Suprapubic skin (tissue), 4 donors: Measurements from ENCODE around the gene ZBTB5. TPM values are rescaled to one million over a fixed set of nuclear protein-coding genes. Genes with fewer than 3 reads are reported as not detected.

Source experiments
- DNase-seq, 2 donors: peaks; one replicate each; pipeline ENCODE4 v3.0.0-alpha.2; 2019; ENCODE audit warnings: low spot score in 2 of 2
- H3K27ac ChIP-seq: fragments of 200-600 bp; sonication (generic); one replicate; pipeline ENCODE4 v1.5.1; 2019
- H3K27me3 ChIP-seq: fragments of 200-600 bp; sonication (generic); one replicate; pipeline ENCODE4 v1.5.1; 2019
- H3K36me3 ChIP-seq: fragments of 200-600 bp; sonication (generic); one replicate; pipeline ENCODE4 v1.5.1; 2019
- H3K4me1 ChIP-seq: fragments of 200-600 bp; sonication (generic); one replicate; pipeline ENCODE4 v1.5.1; 2019
- H3K4me3 ChIP-seq: fragments of 200-600 bp; sonication (generic); one replicate; pipeline ENCODE4 v1.5.1; 2019; ENCODE audit warnings: mild to moderate bottlenecking
- H3K9me3 ChIP-seq: fragments of 200-600 bp; sonication (generic); one replicate; pipeline ENCODE4 v1.5.1; 2019
- EP300 ChIP-seq: sonication (generic); formaldehyde crosslinking; IDR thresholded peaks from one replicate; pipeline ENCODE4 v1.6.1; 2017; ENCODE audit warnings: antibody characterized with exemption
- POLR2A ChIP-seq, 2 donors: fragments of 450-650 bp; IDR thresholded peaks; one replicate each; pipeline ENCODE4 v1.6.1; 2017; ENCODE audit warnings: antibody characterized with exemption in 2 of 2, mild to moderate bottlenecking in 2 of 2, moderate library complexity in 2 of 2
- POLR2AphosphoS5 ChIP-seq, 3 donors: sonication (generic); formaldehyde crosslinking; IDR thresholded peaks; one replicate each; pipeline ENCODE4 v1.6.1; 2017; ENCODE audit warnings: antibody characterized with exemption in 3 of 3
- WGBS: methylation state at CpG from one replicate; pipeline ENCODE4 v1.1.5; 2018; 5-methylcytosine and 5-hydroxymethylcytosine counted together
- total RNA-seq, 4 donors: library from RNA; depleted of rRNA; stranded (reverse); fragments of >200 nt; gene quantifications; one replicate each; pipeline ENCODE4 v1.1.0, GENCODE V29; 2016
- TF ChIP-seq, protein P1 (sequence below), 2 donors: fragments of 200-600 bp in 1 of 2; fragments of 450-650 bp in 1 of 2; sonication (generic) in 1 of 2; IDR thresholded peaks; one replicate each; pipeline ENCODE4 v1.5.1; 2016 to 2019; ENCODE audit warnings: antibody characterized with exemption in 2 of 2, mild to moderate bottlenecking in 1 of 2, moderate library complexity in 1 of 2

The ZBTB5 gene
- total RNA-seq, 4 donors from 2014 or later, result 18.0 to 24.7 (median 23.5) TPM

DNA sequence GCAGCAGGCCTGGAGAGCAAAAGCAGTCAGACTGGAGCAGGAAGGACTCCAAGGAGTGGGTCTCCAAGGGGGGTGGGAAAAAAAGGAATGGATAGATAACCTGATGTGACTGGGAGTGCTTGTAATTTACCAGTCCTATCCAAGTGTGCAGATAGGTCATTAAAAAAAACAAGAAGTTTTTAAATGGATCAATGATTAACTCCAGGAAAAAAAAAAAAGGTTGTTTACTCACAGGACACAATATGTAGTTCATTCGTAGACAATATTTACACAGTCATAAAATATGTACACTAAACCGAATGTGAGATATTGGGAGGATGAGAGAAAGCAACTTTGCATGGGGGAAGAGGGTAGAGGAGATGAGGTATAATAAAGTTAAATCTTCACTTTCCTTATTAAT is 20.4 kb downstream of the ZBTB5 start:
- H3K27me3 ChIP-seq, result no peaks in the 10 kb centered on the region
- TF ChIP-seq, protein P1, sequence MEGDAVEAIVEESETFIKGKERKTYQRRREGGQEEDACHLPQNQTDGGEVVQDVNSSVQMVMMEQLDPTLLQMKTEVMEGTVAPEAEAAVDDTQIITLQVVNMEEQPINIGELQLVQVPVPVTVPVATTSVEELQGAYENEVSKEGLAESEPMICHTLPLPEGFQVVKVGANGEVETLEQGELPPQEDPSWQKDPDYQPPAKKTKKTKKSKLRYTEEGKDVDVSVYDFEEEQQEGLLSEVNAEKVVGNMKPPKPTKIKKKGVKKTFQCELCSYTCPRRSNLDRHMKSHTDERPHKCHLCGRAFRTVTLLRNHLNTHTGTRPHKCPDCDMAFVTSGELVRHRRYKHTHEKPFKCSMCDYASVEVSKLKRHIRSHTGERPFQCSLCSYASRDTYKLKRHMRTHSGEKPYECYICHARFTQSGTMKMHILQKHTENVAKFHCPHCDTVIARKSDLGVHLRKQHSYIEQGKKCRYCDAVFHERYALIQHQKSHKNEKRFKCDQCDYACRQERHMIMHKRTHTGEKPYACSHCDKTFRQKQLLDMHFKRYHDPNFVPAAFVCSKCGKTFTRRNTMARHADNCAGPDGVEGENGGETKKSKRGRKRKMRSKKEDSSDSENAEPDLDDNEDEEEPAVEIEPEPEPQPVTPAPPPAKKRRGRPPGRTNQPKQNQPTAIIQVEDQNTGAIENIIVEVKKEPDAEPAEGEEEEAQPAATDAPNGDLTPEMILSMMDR (IDR thresholded peaks at IDR 0.05), result no peak
- no peak for TF ChIP-seq POLR2AphosphoS5 (IDR thresholded peaks at IDR 0.05)
- TF ChIP-seq POLR2A (IDR thresholded peaks at IDR 0.05), result no peak
- no peak for TF ChIP-seq EP300
- H3K4me3 ChIP-seq, result no peak overlapping the region
- H3K36me3 ChIP-seq, result peaks cover 35% of the 10 kb centered on the region
- WGBS, result 76% methylated on average over 2 of the region's 2 CpGs
- no peak for DNase-seq
- no peaks in the 10 kb centered on the region for H3K9me3 ChIP-seq
- no peak overlapping the region for H3K27ac ChIP-seq
- no peaks in the 10 kb centered on the region for H3K4me1 ChIP-seq

DNA sequence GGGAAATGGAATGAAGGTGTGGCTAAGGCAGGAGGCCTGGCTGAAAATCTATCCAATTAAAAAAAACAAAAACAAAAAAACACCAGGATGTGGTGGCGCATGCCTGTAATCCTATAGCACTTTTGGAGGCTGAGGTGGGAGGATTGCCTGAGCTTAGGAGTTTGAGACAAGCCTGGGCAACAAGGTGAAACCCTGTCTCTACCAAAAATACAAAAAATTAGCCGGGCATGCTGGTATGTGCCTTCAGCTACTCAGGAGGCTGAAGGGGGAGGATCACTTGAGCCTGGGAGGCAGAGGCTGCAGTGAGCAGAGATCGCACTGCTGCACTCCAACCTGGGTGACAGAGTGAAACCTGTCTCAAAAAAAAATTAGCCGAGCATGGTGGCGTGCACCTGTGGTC is 21.7 kb downstream of the ZBTB5 start:
- H3K9me3 ChIP-seq, result no peaks in the 10 kb centered on the region
- no peak overlapping the region for H3K4me3 ChIP-seq
- H3K36me3 ChIP-seq, result peaks cover 40% of the 10 kb centered on the region
- no peaks in the 10 kb centered on the region for H3K27me3 ChIP-seq
- no peaks in the 10 kb centered on the region for H3K4me1 ChIP-seq
- WGBS, result 87% methylated on average over 5 of the region's 5 CpGs
- TF ChIP-seq POLR2AphosphoS5 (IDR thresholded peaks at IDR 0.05) (no peak), POLR2A (IDR thresholded peaks at IDR 0.05) (no peak), EP300 (no peak)
- TF ChIP-seq, protein P1 (IDR thresholded peaks at IDR 0.05), result no peak
- no peak overlapping the region for H3K27ac ChIP-seq
- no peak for DNase-seq

DNA sequence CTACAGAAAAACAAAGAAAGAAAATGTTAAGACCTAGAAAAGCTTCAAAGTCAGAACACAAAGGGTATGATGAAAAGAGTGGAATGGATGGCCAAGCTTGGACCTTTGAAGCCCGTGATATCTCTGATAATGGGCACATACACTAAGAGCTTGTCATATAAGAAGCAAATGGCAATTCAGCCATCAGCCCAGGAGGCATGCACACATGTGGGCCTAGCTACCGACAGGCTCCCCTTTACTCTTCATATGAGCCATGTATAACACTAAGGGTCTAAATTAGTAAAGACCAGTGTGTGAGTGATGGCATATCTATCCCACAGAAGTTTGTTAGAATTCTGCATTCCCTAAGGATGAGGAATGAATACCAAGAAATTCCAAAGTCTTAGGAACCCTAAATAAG is 22.7 kb downstream of the ZBTB5 start:
- no peak for TF ChIP-seq EP300
- TF ChIP-seq POLR2AphosphoS5 (IDR thresholded peaks at IDR 0.05), result no peak
- TF ChIP-seq POLR2A (IDR thresholded peaks at IDR 0.05), result no peak
- TF ChIP-seq, protein P1 (IDR thresholded peaks at IDR 0.05), result no peak
- H3K27ac ChIP-seq, result no peak overlapping the region
- H3K4me3 ChIP-seq, result no peak overlapping the region
- H3K36me3 ChIP-seq, result peaks cover 48% of the 10 kb centered on the region
- DNase-seq, result no peak
- H3K4me1 ChIP-seq, result no peaks in the 10 kb centered on the region
- WGBS, result 87% methylated on average over 2 of the region's 2 CpGs
- no peaks in the 10 kb centered on the region for H3K27me3 ChIP-seq
- no peaks in the 10 kb centered on the region for H3K9me3 ChIP-seq

DNA sequence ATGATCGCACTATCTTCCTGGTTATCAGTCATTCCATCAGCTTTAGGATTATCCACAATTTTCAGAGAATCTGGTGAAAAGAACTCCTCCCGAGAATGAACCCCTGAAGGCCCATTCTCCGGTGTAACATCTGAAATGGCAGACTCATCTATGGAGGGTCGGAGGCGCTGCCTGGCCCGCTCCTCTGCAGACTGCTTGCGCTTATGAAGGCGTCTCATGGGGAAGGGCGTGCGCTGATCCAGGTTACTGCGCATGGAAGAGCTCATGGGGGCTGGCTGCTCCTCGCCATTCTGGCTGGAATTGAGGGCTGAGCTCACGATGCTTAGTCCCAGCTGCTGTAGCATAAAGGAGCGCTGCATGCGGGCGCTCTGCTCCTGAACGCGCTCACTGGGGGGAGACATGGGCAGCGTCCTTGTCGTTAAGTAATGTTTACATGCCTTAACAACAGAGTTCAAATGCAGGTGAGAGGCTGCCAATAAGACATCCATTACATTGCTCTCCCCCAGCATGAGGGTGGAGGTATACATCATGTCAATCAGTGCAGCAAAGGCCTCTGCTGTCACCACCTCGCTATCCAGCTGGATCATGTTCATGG is 23.4 kb downstream of the ZBTB5 start:
- TF ChIP-seq POLR2AphosphoS5 (IDR thresholded peaks at IDR 0.05), result no peak
- TF ChIP-seq POLR2A (IDR thresholded peaks at IDR 0.05), result no peak
- no peak for TF ChIP-seq EP300
- TF ChIP-seq, protein P1 (IDR thresholded peaks at IDR 0.05), result no peak
- WGBS, result 90% methylated on average over 16 of the region's 21 CpGs
- DNase-seq, result no peak
- Histone ChIP-seq H3K9me3 (no peaks in the 10 kb centered on the region), H3K36me3 (peaks cover 55% of the 10 kb centered on the region), H3K4me3 (no peak overlapping the region), H3K4me1 (no peaks in the 10 kb centered on the region), H3K27ac (no peak overlapping the region), H3K27me3 (no peaks in the 10 kb centered on the region)

DNA sequence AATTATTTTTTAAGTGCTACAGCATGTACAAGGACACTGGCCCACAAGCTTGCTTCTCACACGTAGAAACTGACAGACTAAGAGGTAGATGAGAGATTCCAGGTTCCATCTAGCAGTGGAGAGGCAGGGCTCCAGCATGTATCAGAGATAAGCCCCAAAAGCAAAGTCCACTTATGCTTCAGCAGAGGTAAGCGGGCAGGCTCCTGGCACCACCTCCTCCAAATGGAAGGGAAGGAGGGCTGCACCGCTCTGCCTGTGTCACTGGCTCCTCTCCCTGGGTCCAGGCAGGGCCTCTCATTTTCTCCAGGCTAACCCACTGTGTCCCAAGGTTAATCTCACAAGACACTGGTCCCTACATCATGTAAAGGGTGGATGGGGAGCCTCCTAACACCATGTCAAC is 26.9 kb downstream of the ZBTB5 start:
- DNase-seq, result no peak
- no peaks in the 10 kb centered on the region for H3K27me3 ChIP-seq
- no peaks in the 10 kb centered on the region for H3K9me3 ChIP-seq
- no peak for TF ChIP-seq POLR2AphosphoS5 (IDR thresholded peaks at IDR 0.05)
- no peak for TF ChIP-seq POLR2A (IDR thresholded peaks at IDR 0.05)
- TF ChIP-seq, protein P1 (IDR thresholded peaks at IDR 0.05), result no peak
- no peak for TF ChIP-seq EP300
- no peak overlapping the region for H3K4me3 ChIP-seq
- peaks cover 65% of the 10 kb centered on the region for H3K36me3 ChIP-seq
- H3K4me1 ChIP-seq, result peaks cover 9% of the 10 kb centered on the region
- no peak overlapping the region for H3K27ac ChIP-seq
- 91% methylated on average over 3 of the region's 3 CpGs for WGBS
